Liver (tissue), 9 donors: ENCODE results near the gene NABP2. TPM values are rescaled to one million over a fixed set of nuclear protein-coding genes. Genes with fewer than 3 reads are reported as not detected.

Experiments used
- DNase-seq: peaks from one replicate; pipeline ENCODE4 v3.0.0-alpha.2; 2017; ENCODE audit warnings: low spot score
- H3K27ac ChIP-seq, 2 donors: one replicate each; pipeline ENCODE4 v1.7.0; 2013; ENCODE audit warnings: inconsistent platforms in 2 of 2, low read length in 2 of 2, control low read depth in 1 of 2, low read depth in 1 of 2, mild to moderate bottlenecking in 1 of 2
- H3K27me3 ChIP-seq, 4 donors: one replicate each; pipeline versions ENCODE4 v1.6.1 to v1.7.0; 2013; ENCODE audit warnings: low read length in 3 of 4, inconsistent platforms in 1 of 4, mild to moderate bottlenecking in 1 of 4, moderate library complexity in 1 of 4; ENCODE audit not compliant: control insufficient read depth in 4 of 4, insufficient read depth in 4 of 4
- H3K36me3 ChIP-seq, 4 donors: one replicate each; pipeline versions ENCODE4 v1.6.1 to v1.7.0; 2013; ENCODE audit warnings: low read length in 3 of 4, mild to moderate bottlenecking in 3 of 4, low read depth in 1 of 4, moderate library complexity in 1 of 4; ENCODE audit not compliant: control insufficient read depth in 4 of 4, insufficient read depth in 3 of 4
- H3K4me1 ChIP-seq, 4 donors: one replicate each; pipeline versions ENCODE4 v1.6.1 to v1.7.0; 2013; ENCODE audit warnings: low read length in 3 of 4, mild to moderate bottlenecking in 3 of 4, moderate library complexity in 1 of 4; ENCODE audit not compliant: control insufficient read depth in 4 of 4, insufficient read depth in 4 of 4
- H3K4me3 ChIP-seq, 3 donors: one replicate each; pipeline versions ENCODE4 v1.6.1 to v1.7.0; 2013; ENCODE audit warnings: low read length in 3 of 3, control low read depth in 1 of 3, low read depth in 1 of 3, mild to moderate bottlenecking in 1 of 3
- H3K9ac ChIP-seq, 2 donors: one replicate each; pipeline ENCODE4 v1.7.0; 2013; ENCODE audit warnings: low read length in 2 of 2, mild to moderate bottlenecking in 2 of 2, moderate library complexity in 2 of 2, control low read depth in 1 of 2, low read depth in 1 of 2
- H3K9me3 ChIP-seq, 4 donors: one replicate each; pipeline versions ENCODE4 v1.6.1 to v1.7.0; 2013; ENCODE audit warnings: low read length in 3 of 4; ENCODE audit not compliant: control insufficient read depth in 4 of 4
- EGR1 ChIP-seq, 2 donors: IDR thresholded peaks; 2 replicates each; pipeline ENCODE4 v1.6.1; 2016 to 2018; ENCODE audit warnings: antibody characterized with exemption in 2 of 2, low read depth in 2 of 2
- FOXA1 ChIP-seq: IDR thresholded peaks from 2 replicates; pipeline ENCODE4 v1.6.1; 2016; ENCODE audit warnings: antibody characterized with exemption
- FOXA2 ChIP-seq: IDR thresholded peaks from 2 replicates; pipeline ENCODE4 v1.6.1; 2016; ENCODE audit warnings: antibody characterized with exemption
- GABPA ChIP-seq, 2 donors: IDR thresholded peaks in 1 of 2; conservative IDR thresholded peaks in 1 of 2; 2 replicates each; pipeline ENCODE4 v1.6.1; 2016; ENCODE audit warnings: antibody characterized with exemption in 2 of 2, mild to moderate bottlenecking in 1 of 2, moderate library complexity in 1 of 2
- HNF4A ChIP-seq, 2 donors: conservative IDR thresholded peaks; 2 replicates each; pipeline ENCODE4 v1.6.1; 2016; ENCODE audit warnings: antibody characterized with exemption in 2 of 2, mild to moderate bottlenecking in 2 of 2
- HNF4G ChIP-seq: IDR thresholded peaks from 2 replicates; pipeline ENCODE4 v1.6.1; 2016; ENCODE audit warnings: antibody characterized with exemption
- JUND ChIP-seq, 2 donors: IDR thresholded peaks; 2 replicates each; pipeline ENCODE4 v1.6.1; 2016; ENCODE audit warnings: antibody characterized with exemption in 2 of 2
- RXRA ChIP-seq, 2 donors: IDR thresholded peaks; 2 replicates each; pipeline ENCODE4 v1.6.1; 2017 to 2018; ENCODE audit warnings: antibody characterized with exemption in 2 of 2, mild to moderate bottlenecking in 1 of 2
- SP1 ChIP-seq: IDR thresholded peaks from 2 replicates; pipeline ENCODE4 v1.6.1; 2018; ENCODE audit warnings: antibody characterized with exemption, mild to moderate bottlenecking
- TAF1 ChIP-seq: conservative IDR thresholded peaks from 2 replicates; pipeline ENCODE4 v1.6.1; 2016; ENCODE audit warnings: antibody characterized with exemption, mild to moderate bottlenecking
- YY1 ChIP-seq: IDR thresholded peaks from 2 replicates; pipeline ENCODE4 v1.6.1; 2016; ENCODE audit warnings: antibody characterized with exemption, mild to moderate bottlenecking
- WGBS: extraction: QIAGEN DNeasy Blood & Tissue Kit; methylation state at CpG from one replicate; pipeline ENCODE4 v1.1.7; 2013; 5-methylcytosine and 5-hydroxymethylcytosine counted together
- polyA plus RNA-seq, 2 donors: library from polyadenylated mRNA; stranded (reverse) in 1 of 2; unstranded in 1 of 2; fragments of 200-250 nt in 1 of 2; fragments of >200 nt in 1 of 2; fragmentation: Nextera tagmentation in 1 of 2; extraction: Ambion mirVana in 1 of 2; gene quantifications; one replicate each; pipeline versions ENCODE4 v1.2.1 to v1.2.3, GENCODE V29; 2013 to 2015
- total RNA-seq, 2 donors: library from RNA; depleted of rRNA; stranded (reverse); fragments of >200 nt; gene quantifications; one replicate each; pipeline ENCODE4 v1.2.3, GENCODE V29; 2014
- TF ChIP-seq, protein P1 (sequence below): fragments of 150-350 bp; IDR thresholded peaks from 2 replicates; pipeline ENCODE4 v1.5.1; 2017; ENCODE audit warnings: improper control_type of control experiment, low read depth, low read length; ENCODE audit not compliant: missing input control
- TF ChIP-seq, protein P2 (sequence below): IDR thresholded peaks from 2 replicates; pipeline ENCODE4 v1.6.1; 2016; ENCODE audit warnings: antibody characterized with exemption
- TF ChIP-seq, protein P3 (sequence below): IDR thresholded peaks from 2 replicates; pipeline ENCODE4 v1.6.1; 2016; ENCODE audit warnings: antibody characterized with exemption
- TF ChIP-seq, protein P4 (sequence below): IDR thresholded peaks from 2 replicates; pipeline ENCODE4 v1.6.1; 2016; ENCODE audit warnings: antibody characterized with exemption, mild to moderate bottlenecking
- donor health status: healthy.
- donor health status: healthy.
- donor health status: healthy.
- donor health status: healthy.
- donor health status: healthy.

NABP2 gene
- total and polyA plus RNA-seq, 4 donors: 10.8 to 14.5 (median 12.6) TPM

DNA sequence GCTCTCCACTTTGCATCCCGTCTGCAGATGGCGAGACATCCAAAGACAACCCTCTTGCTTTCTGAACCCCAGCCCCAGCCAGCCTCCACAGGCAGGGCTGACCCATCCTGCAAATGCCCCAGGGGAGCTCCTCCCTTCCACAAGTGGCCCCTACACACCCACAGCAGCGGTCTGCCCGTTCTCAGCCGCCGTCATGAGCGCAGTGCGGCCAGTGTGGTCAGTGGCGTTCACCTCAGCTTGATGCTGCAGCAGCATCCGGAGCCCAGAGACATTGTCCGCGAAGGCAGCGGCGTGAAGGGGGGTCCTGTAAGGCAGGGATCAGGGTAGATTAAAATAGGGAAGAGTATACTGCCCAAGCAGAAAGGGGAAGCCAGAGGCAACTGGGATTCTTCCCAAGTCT, 20.4 kb downstream of the NABP2 start:
- H3K36me3 ChIP-seq: peaks cover 30 to 77% (median 51%) of the 10 kb centered on the region in 4 donors
- H3K4me1 ChIP-seq: peaks cover 0 to 3% (median 0%) of the 10 kb centered on the region in 4 donors
- H3K27me3 ChIP-seq: no peaks in the 10 kb centered on the region
- WGBS: 96% methylated on average over 14 of the region's 14 CpGs
- no peak overlapping the region for H3K9ac ChIP-seq
- H3K27ac ChIP-seq: no peak overlapping the region
- no peak for DNase-seq
- TF ChIP-seq, protein P1, sequence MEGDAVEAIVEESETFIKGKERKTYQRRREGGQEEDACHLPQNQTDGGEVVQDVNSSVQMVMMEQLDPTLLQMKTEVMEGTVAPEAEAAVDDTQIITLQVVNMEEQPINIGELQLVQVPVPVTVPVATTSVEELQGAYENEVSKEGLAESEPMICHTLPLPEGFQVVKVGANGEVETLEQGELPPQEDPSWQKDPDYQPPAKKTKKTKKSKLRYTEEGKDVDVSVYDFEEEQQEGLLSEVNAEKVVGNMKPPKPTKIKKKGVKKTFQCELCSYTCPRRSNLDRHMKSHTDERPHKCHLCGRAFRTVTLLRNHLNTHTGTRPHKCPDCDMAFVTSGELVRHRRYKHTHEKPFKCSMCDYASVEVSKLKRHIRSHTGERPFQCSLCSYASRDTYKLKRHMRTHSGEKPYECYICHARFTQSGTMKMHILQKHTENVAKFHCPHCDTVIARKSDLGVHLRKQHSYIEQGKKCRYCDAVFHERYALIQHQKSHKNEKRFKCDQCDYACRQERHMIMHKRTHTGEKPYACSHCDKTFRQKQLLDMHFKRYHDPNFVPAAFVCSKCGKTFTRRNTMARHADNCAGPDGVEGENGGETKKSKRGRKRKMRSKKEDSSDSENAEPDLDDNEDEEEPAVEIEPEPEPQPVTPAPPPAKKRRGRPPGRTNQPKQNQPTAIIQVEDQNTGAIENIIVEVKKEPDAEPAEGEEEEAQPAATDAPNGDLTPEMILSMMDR: no peak
- H3K4me3 ChIP-seq: no peak overlapping the region
- H3K9me3 ChIP-seq: no peaks in the 10 kb centered on the region

DNA sequence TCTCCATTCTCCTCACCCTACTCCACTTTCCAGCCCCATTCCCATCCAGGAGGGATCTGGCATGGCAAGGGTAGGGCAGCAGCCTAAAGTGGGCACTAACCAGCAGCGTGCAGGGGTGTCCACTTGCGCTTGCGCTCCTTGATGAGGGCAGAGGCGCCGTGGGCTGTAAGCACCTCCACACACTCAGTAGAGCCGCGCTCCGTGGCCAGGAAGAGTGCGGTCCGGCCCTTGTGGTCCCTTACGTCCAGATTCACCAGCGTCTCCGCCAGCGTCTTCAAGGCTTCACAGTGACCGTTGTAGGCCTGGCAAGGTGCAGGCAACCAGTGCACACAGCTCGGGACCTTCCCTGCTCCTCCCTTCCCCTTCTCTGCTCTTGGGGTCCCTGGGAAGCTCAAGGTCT, 23.8 kb downstream of the NABP2 start:
- H3K4me1 ChIP-seq: peaks cover 0 to 3% (median 0%) of the 10 kb centered on the region in 4 donors
- H3K9ac ChIP-seq: no peak overlapping the region
- 97% methylated on average over 16 of the region's 16 CpGs for WGBS
- no peak for TF ChIP-seq JUND (IDR thresholded peaks at IDR 0.05)
- TF ChIP-seq FOXA2: no peak
- TF ChIP-seq, protein P2, sequence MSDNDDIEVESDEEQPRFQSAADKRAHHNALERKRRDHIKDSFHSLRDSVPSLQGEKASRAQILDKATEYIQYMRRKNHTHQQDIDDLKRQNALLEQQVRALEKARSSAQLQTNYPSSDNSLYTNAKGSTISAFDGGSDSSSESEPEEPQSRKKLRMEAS: no peak
- no peak overlapping the region for H3K27ac ChIP-seq
- no peaks in the 10 kb centered on the region for H3K9me3 ChIP-seq
- no peak overlapping the region for H3K4me3 ChIP-seq
- peaks cover 30 to 75% (median 58%) of the 10 kb centered on the region in 4 donors for H3K36me3 ChIP-seq
- no peak for DNase-seq
- no peaks in the 10 kb centered on the region for H3K27me3 ChIP-seq

DNA sequence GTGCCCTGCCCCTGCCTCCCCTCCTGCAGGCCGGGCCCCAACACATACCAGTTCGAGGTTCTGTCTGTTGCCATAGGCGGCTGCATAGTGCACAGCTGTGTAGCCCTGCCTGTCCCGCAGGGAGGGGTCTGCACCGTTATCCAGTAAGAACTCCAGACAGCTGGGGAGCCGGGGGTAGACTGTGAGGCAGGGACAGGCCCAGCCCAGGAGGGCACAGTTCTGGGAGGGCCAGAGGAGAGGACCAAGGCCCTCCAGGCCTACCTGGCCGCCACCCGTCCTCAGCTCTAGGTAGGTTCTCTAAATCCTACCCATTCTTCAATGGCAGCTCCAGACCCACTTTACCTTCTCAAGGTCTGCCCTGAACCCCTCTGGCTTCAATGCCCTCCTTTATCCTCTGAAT, 24.6 kb downstream of the NABP2 start:
- Histone ChIP-seq H3K4me1 (peaks cover 0 to 3% (median 0%) of the 10 kb centered on the region in 4 donors), H3K9ac (no peak overlapping the region), H3K9me3 (no peaks in the 10 kb centered on the region), H3K27ac (no peak overlapping the region), H3K36me3 (peaks cover 28 to 75% (median 61%) of the 10 kb centered on the region in 4 donors), H3K27me3 (no peaks in the 10 kb centered on the region), H3K4me3 (no peak overlapping the region)
- WGBS: 97% methylated on average over 8 of the region's 8 CpGs
- TF ChIP-seq TAF1: no peak
- TF ChIP-seq, protein P3, sequence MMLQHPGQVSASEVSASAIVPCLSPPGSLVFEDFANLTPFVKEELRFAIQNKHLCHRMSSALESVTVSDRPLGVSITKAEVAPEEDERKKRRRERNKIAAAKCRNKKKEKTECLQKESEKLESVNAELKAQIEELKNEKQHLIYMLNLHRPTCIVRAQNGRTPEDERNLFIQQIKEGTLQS: no peak
- TF ChIP-seq HNF4G: no peak
- TF ChIP-seq, protein P1: no peak
- no peak for TF ChIP-seq GABPA (IDR thresholded peaks at IDR 0.05 in 1 of 2, conservative IDR thresholded peaks at IDR 0.05 in 1 of 2)
- no peak for TF ChIP-seq FOXA2
- no peak for TF ChIP-seq YY1
- TF ChIP-seq EGR1 (IDR thresholded peaks at IDR 0.05; ENCODE audit: low read depth in 2 of 2): no peak
- TF ChIP-seq HNF4A (conservative IDR thresholded peaks at IDR 0.05): no peak
- TF ChIP-seq FOXA1: no peak
- TF ChIP-seq RXRA (IDR thresholded peaks at IDR 0.05): no peak
- TF ChIP-seq SP1: no peak
- TF ChIP-seq, protein P4, sequence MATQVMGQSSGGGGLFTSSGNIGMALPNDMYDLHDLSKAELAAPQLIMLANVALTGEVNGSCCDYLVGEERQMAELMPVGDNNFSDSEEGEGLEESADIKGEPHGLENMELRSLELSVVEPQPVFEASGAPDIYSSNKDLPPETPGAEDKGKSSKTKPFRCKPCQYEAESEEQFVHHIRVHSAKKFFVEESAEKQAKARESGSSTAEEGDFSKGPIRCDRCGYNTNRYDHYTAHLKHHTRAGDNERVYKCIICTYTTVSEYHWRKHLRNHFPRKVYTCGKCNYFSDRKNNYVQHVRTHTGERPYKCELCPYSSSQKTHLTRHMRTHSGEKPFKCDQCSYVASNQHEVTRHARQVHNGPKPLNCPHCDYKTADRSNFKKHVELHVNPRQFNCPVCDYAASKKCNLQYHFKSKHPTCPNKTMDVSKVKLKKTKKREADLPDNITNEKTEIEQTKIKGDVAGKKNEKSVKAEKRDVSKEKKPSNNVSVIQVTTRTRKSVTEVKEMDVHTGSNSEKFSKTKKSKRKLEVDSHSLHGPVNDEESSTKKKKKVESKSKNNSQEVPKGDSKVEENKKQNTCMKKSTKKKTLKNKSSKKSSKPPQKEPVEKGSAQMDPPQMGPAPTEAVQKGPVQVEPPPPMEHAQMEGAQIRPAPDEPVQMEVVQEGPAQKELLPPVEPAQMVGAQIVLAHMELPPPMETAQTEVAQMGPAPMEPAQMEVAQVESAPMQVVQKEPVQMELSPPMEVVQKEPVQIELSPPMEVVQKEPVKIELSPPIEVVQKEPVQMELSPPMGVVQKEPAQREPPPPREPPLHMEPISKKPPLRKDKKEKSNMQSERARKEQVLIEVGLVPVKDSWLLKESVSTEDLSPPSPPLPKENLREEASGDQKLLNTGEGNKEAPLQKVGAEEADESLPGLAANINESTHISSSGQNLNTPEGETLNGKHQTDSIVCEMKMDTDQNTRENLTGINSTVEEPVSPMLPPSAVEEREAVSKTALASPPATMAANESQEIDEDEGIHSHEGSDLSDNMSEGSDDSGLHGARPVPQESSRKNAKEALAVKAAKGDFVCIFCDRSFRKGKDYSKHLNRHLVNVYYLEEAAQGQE: no peak
- DNase-seq: no peak
